H1 (cell line): ENCODE data around the gene OTOGL. TPM values are rescaled to one million over a fixed set of nuclear protein-coding genes. Genes with fewer than 3 reads are reported as not detected.

Experiments
- CTCF ChIA-PET: fragments of 300-600 bp; sonication (Branson Sonifier 250); formaldehyde crosslinking; loops from one replicate; lab custom pipeline; 2021; ENCODE audit not compliant: partially characterized antibody; lab: Charles Lee
- POLR2A ChIA-PET: fragments of 300-600 bp; sonication (Branson Sonifier 250); formaldehyde crosslinking; loops from one replicate; lab custom pipeline; 2021; ENCODE audit warnings: inconsistent platforms; ENCODE audit not compliant: partially characterized antibody; lab: Charles Lee
- DNase-seq, 2 experiments: peaks; one replicate each; pipeline versions ENCODE4 v3.0.0 to v3.0.0-alpha.2; 2010 to 2022; ENCODE audit warnings: low spot score in 2 of 2, low read depth in 1 of 2, mixed read lengths in 1 of 2
- FAIRE-seq: peaks from 2 replicates; lab custom pipeline; 2011; peaks lifted over from hg19 to GRCh38; lab: Jason Lieb, UNC
- H2AFZ ChIP-seq: 2 replicates; pipeline ENCODE4 v1.8.1; 2012; ENCODE audit warnings: low read length, inconsistent platforms
- H2AK5ac ChIP-seq: 2 replicates; pipeline ENCODE4 v1.6.1; 2013; ENCODE audit warnings: low read depth, low read length
- H2BK120ac ChIP-seq: replicated peaks from 2 replicates; pipeline ENCODE3; 2013; ENCODE audit warnings: low read depth, low read length, inconsistent platforms
- H2BK12ac ChIP-seq: 2 replicates; pipeline ENCODE4 v1.6.1; 2013; ENCODE audit warnings: low read depth, low read length
- H2BK15ac ChIP-seq: 2 replicates; pipeline ENCODE4 v1.6.1; 2013; ENCODE audit warnings: low read length
- H2BK20ac ChIP-seq: 2 replicates; pipeline ENCODE4 v1.6.1; 2013; ENCODE audit warnings: low read length
- H2BK5ac ChIP-seq: 2 replicates; pipeline ENCODE4 v1.6.1; 2013; ENCODE audit warnings: low read depth, low read length
- H3K14ac ChIP-seq: 2 replicates; pipeline ENCODE4 v1.6.1; 2013; ENCODE audit warnings: inconsistent platforms; ENCODE audit not compliant: insufficient read length
- H3K18ac ChIP-seq: 2 replicates; pipeline ENCODE4 v1.6.1; 2013; ENCODE audit warnings: low read length; ENCODE audit errors: extremely low read depth
- H3K23ac ChIP-seq: 2 replicates; pipeline ENCODE4 v1.6.1; 2013; ENCODE audit warnings: inconsistent platforms; ENCODE audit not compliant: insufficient read length
- H3K23me2 ChIP-seq: 2 replicates; pipeline ENCODE4 v1.6.1; 2013; ENCODE audit warnings: low read depth, low read length
- H3K27ac ChIP-seq: 2 replicates; pipeline ENCODE4 v1.6.1; 2011; ENCODE audit warnings: low read depth, low read length, inconsistent platforms
- H3K27me3 ChIP-seq, 4 experiments: replicated peaks in 1 of 4; 1 replicate in 1 of 4; 2 replicates in 3 of 4; pipeline versions ENCODE4 v1.6.1 to v1.8.1; 2011 to 2013; ENCODE audit warnings: low read length in 3 of 4, mild to moderate bottlenecking in 3 of 4, inconsistent platforms in 2 of 4, mixed read lengths in 2 of 4, moderate library complexity in 1 of 4; ENCODE audit not compliant: control insufficient read depth in 3 of 4, insufficient read depth in 3 of 4; ENCODE audit errors: extremely low read depth in 1 of 4
- H3K36me3 ChIP-seq, 4 experiments: 2 replicates each; pipeline versions ENCODE4 v1.6.1 to v1.8.1; 2011 to 2013; ENCODE audit warnings: mild to moderate bottlenecking in 4 of 4, low read length in 3 of 4, moderate library complexity in 2 of 4, control low read depth in 1 of 4, inconsistent platforms in 1 of 4; ENCODE audit not compliant: insufficient read depth in 4 of 4, control insufficient read depth in 2 of 4
- H3K4ac ChIP-seq: replicated peaks from 2 replicates; pipeline ENCODE3; 2013; ENCODE audit warnings: low read length, low read depth, mixed read lengths, inconsistent platforms; ENCODE audit not compliant: insufficient read length
- H3K4me1 ChIP-seq, 4 experiments: replicated peaks in 1 of 4; 1 replicate in 1 of 4; 2 replicates in 3 of 4; pipeline versions ENCODE4 v1.6.1 to v1.8.1; 2011 to 2013; ENCODE audit warnings: low read length in 3 of 4, inconsistent platforms in 2 of 4, mixed read lengths in 1 of 4; ENCODE audit not compliant: insufficient read depth in 4 of 4, control insufficient read depth in 3 of 4
- H3K4me2 ChIP-seq, 2 experiments: 2 replicates each; pipeline versions ENCODE4 v1.6.1 to v1.8.1; 2011 to 2013; ENCODE audit warnings: low read depth in 2 of 2, low read length in 2 of 2, control low read depth in 1 of 2, inconsistent platforms in 1 of 2, mild to moderate bottlenecking in 1 of 2; ENCODE audit not compliant: insufficient read depth in 1 of 2
- H3K4me3 ChIP-seq, 4 experiments: fragments of 200-600, 300-600 bp in 1 of 4; sonication (generic), shearing (Covaris generic), sonication (Bioruptor Twin) in 1 of 4; 2 replicates each; pipeline versions ENCODE4 v1.5.1 to v1.8.1; 2011 to 2016; ENCODE audit warnings: low read length in 4 of 4, low read depth in 3 of 4, control low read depth in 2 of 4, inconsistent platforms in 2 of 4, mild to moderate bottlenecking in 2 of 4, mixed read lengths in 1 of 4, moderate library complexity in 1 of 4; ENCODE audit not compliant: insufficient read depth in 2 of 4; ENCODE audit errors: extremely low read depth in 1 of 4
- H3K56ac ChIP-seq: replicated peaks from 2 replicates; pipeline ENCODE3; 2013; ENCODE audit warnings: low read depth, mild to moderate bottlenecking, mixed read lengths, low read length, inconsistent platforms; ENCODE audit not compliant: insufficient read length
- H3K79me1 ChIP-seq: 2 replicates; pipeline ENCODE4 v1.6.1; 2013; ENCODE audit warnings: low read depth, low read length, control low read depth
- H3K79me2 ChIP-seq, 2 experiments: 2 replicates each; pipeline versions ENCODE4 v1.6.1 to v1.8.1; 2012 to 2013; ENCODE audit warnings: low read length in 2 of 2, mild to moderate bottlenecking in 2 of 2, inconsistent platforms in 1 of 2; ENCODE audit not compliant: insufficient read depth in 2 of 2, control insufficient read depth in 1 of 2
- H3K9ac ChIP-seq, 4 experiments: replicated peaks in 1 of 4; 1 replicate in 1 of 4; 2 replicates in 3 of 4; pipeline versions ENCODE4 v1.6.1 to v1.8.1; 2011 to 2013; ENCODE audit warnings: low read depth in 3 of 4, low read length in 3 of 4, control low read depth in 2 of 4, mild to moderate bottlenecking in 2 of 4, moderate library complexity in 2 of 4, inconsistent platforms in 1 of 4; ENCODE audit errors: extremely low read depth in 1 of 4
- H3K9me3 ChIP-seq, 2 experiments: 2 replicates each; pipeline versions ENCODE4 v1.6.1 to v1.8.1; 2012 to 2013; ENCODE audit warnings: mild to moderate bottlenecking in 2 of 2, moderate library complexity in 2 of 2, control low read depth in 1 of 2, inconsistent platforms in 1 of 2, low read depth in 1 of 2, low read length in 1 of 2, mixed read lengths in 1 of 2; ENCODE audit not compliant: insufficient read depth in 2 of 2
- H4K20me1 ChIP-seq, 2 experiments: replicated peaks in 1 of 2; 2 replicates each; pipeline versions ENCODE3 to v1.8.1; 2011 to 2013; ENCODE audit warnings: inconsistent platforms in 2 of 2, low read length in 2 of 2, mild to moderate bottlenecking in 1 of 2; ENCODE audit not compliant: insufficient read depth in 2 of 2, control insufficient read depth in 1 of 2
- H4K5ac ChIP-seq: 2 replicates; pipeline ENCODE4 v1.6.1; 2013; ENCODE audit warnings: low read length, low read depth, mixed read lengths, inconsistent platforms; ENCODE audit not compliant: insufficient read length
- H4K8ac ChIP-seq: 2 replicates; pipeline ENCODE4 v1.8.0; 2013; ENCODE audit warnings: mild to moderate bottlenecking, moderate library complexity, low read length, inconsistent platforms; ENCODE audit not compliant: insufficient read depth; ENCODE audit errors: extremely low read depth
- H4K91ac ChIP-seq: replicated peaks from 2 replicates; pipeline ENCODE3; 2013; ENCODE audit warnings: low read length, mixed read lengths, inconsistent platforms; ENCODE audit not compliant: insufficient read length
- BACH1 ChIP-seq: IDR thresholded peaks from 2 replicates; pipeline ENCODE4 v1.6.1; 2012; ENCODE audit warnings: low read length, improper control_type of control experiment
- JUN ChIP-seq: IDR thresholded peaks from 2 replicates; pipeline ENCODE4 v1.6.1; 2011; ENCODE audit warnings: low read depth, mild to moderate bottlenecking, improper control_type of control experiment, low read length
- KDM1A ChIP-seq: fragments of 200-600, 300-600 bp; sonication (generic); IDR thresholded peaks from 2 replicates; pipeline ENCODE4 v1.7.1; 2016; ENCODE audit warnings: mild to moderate bottlenecking, low read length, borderline replicate concordance
- MAFK ChIP-seq: IDR thresholded peaks from 2 replicates; pipeline ENCODE4 v1.6.1; 2012; ENCODE audit warnings: low read depth, mild to moderate bottlenecking, improper control_type of control experiment, low read length
- RXRA ChIP-seq: IDR thresholded peaks from 2 replicates; pipeline ENCODE4 v1.6.1; 2011; ENCODE audit warnings: low read depth, mild to moderate bottlenecking, low read length, moderate library complexity; ENCODE audit not compliant: insufficient read depth
- WGBS, 2 experiments: shearing (Covaris generic) in 1 of 2; methylation state at CpG; one replicate each; pipeline versions ENCODE4 v1.1.6 to v1.1.7; 2013 to 2015; ENCODE audit warnings: low lambda C conversion rate in 2 of 2, mixed read lengths in 2 of 2, inconsistent platforms in 1 of 2, low coverage in 1 of 2, missing lambda C conversion rate in 1 of 2; ENCODE audit not compliant: insufficient replicate concordance in 2 of 2, insufficient coverage in 1 of 2, insufficient read length in 1 of 2; ENCODE audit errors: extremely low coverage in 1 of 2, missing lambda C conversion rate in 1 of 2; 5-methylcytosine and 5-hydroxymethylcytosine counted together
- polyA plus RNA-seq, 7 experiments: library from polyadenylated mRNA; depleted of rRNA in 3 of 7; stranded (reverse) in 5 of 7; unstranded in 2 of 7; fragments of >200 nt in 5 of 7; fragments of 200-250 nt in 2 of 7; gene quantifications; 1 replicate in 5 of 7; 2 replicates in 1 of 7; 4 replicates in 1 of 7; pipeline versions ENCODE4 v1.2.1 to v1.2.3, GENCODE V29; 2011 to 2013; ENCODE audit warnings: missing spikeins in 2 of 7, mixed read lengths in 2 of 7
- total RNA-seq: library from RNA; stranded (reverse); fragmentation: NEBNext Ultra II Directional; extraction: Animal tissue kit (Norgen Biotek cat#: 25700); gene quantifications from 2 replicates; pipeline ENCODE4 v1.2.1, GENCODE V29; 2021
- TF ChIP-seq, protein P1 (sequence below): IDR thresholded peaks from 2 replicates; pipeline ENCODE4 v1.6.1; 2012; ENCODE audit warnings: inconsistent platforms
- TF ChIP-seq, protein P2 (sequence below): IDR thresholded peaks from 2 replicates; pipeline ENCODE4 v1.6.1; 2011; ENCODE audit warnings: low read depth, mild to moderate bottlenecking, low read length; ENCODE audit not compliant: insufficient read depth

The OTOGL gene
- total and polyA plus RNA-seq, 2 of the 8 experiments (the other 6 are each of a cell fraction or from before 2014, with no cell fraction given): 0.12 to 0.17 TPM

- H2BK20ac ChIP-seq: no peak overlapping the region
- no peak overlapping the region for H2BK15ac ChIP-seq
- TF ChIP-seq, protein P1, sequence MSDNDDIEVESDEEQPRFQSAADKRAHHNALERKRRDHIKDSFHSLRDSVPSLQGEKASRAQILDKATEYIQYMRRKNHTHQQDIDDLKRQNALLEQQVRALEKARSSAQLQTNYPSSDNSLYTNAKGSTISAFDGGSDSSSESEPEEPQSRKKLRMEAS: peak; percentile 44
- TF ChIP-seq, protein P2, sequence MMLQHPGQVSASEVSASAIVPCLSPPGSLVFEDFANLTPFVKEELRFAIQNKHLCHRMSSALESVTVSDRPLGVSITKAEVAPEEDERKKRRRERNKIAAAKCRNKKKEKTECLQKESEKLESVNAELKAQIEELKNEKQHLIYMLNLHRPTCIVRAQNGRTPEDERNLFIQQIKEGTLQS: no peak
- TF ChIP-seq RXRA: no peak
- no peak for TF ChIP-seq KDM1A
- TF ChIP-seq MAFK: no peak
- TF ChIP-seq BACH1: no peak
- no peak for TF ChIP-seq JUN
- FAIRE-seq (no peak), DNase-seq (no peak)
- no peaks in the 10 kb centered on the region; the same call in 1 of the 2 replicates for H3K23me2 ChIP-seq
- H2AFZ ChIP-seq: no peak overlapping the region
- POLR2A ChIA-PET: no interaction called here
- no peaks in the 10 kb centered on the region; a peak in 1 of 7 replicates for H3K27me3 ChIP-seq
- no peak overlapping the region for H4K8ac ChIP-seq
- H3K79me2 ChIP-seq: no peaks in the 10 kb centered on the region
- H3K4me2 ChIP-seq: no peak overlapping the region
- no peak overlapping the region for H2BK5ac ChIP-seq
- no peak overlapping the region for H3K4me3 ChIP-seq
- H4K5ac ChIP-seq: no peak overlapping the region
- H3K79me1 ChIP-seq: no peaks in the 10 kb centered on the region
- H2AK5ac ChIP-seq: no peak overlapping the region; the same call in 1 of the 2 replicates
- H2BK12ac ChIP-seq: no peak overlapping the region
- no peaks in the 10 kb centered on the region for H3K9me3 ChIP-seq
- CTCF ChIA-PET: interaction anchor here (0.6 kb wide), 1 partner anchor 53 kb away, joined by 3 read pairs; no protein-coding TSS in a partner anchor
- H3K14ac ChIP-seq: no peak overlapping the region
- no peak overlapping the region for H3K18ac ChIP-seq
- no peak overlapping the region for H2BK120ac ChIP-seq
- H3K27ac ChIP-seq: no peak overlapping the region
- H3K36me3 ChIP-seq: no peaks in the 10 kb centered on the region
- no peaks in the 10 kb centered on the region for H4K20me1 ChIP-seq
- no peak overlapping the region for H3K23ac ChIP-seq
- no peak overlapping the region for H4K91ac ChIP-seq
- no peak overlapping the region for H3K56ac ChIP-seq
- WGBS, 2 experiments: 85% methylated on average over 4 of the region's 4 CpGs; no CpG with 5 or more reads in 1 of the 2 experiments
- peaks cover 0 to 7% (median 2%) of the 10 kb centered on the region in 4 experiments; a peak in 4 of 7 replicates for H3K4me1 ChIP-seq
- H3K4ac ChIP-seq: no peak overlapping the region
- H3K9ac ChIP-seq: no peak overlapping the region
Observed at GRCh38 chr12:80325167-80325959, 226.0 kb downstream of the OTOGL start.
